Spleen (tissue), 11 donors: ENCODE results near the gene PCDHA7. TPM values are rescaled to one million over a fixed set of nuclear protein-coding genes. Genes with fewer than 3 reads are reported as not detected.
"Not testable (repeated sequence)": the region's sequence is repeated elsewhere in the genome, so short reads cannot be mapped to it uniquely, and the experiment has no call there.

ENCODE experiments used
- DNase-seq: peaks from one replicate; pipeline ENCODE4 v3.0.0-alpha.2; 2020
- H3K27ac ChIP-seq, 8 donors: fragments of 200-600 bp; sonication (generic) in 7 of 8; 1 replicate in 4 of 8; 2 replicates in 4 of 8; pipeline versions ENCODE4 v1.5.0 to v1.8.0; 2016 to 2021; ENCODE audit warnings: inconsistent platforms in 4 of 8, mild to moderate bottlenecking in 4 of 8, moderate library complexity in 1 of 8
- H3K27me3 ChIP-seq, 7 donors: fragments of 200-600 bp; sonication (generic) in 6 of 7; replicated peaks in 1 of 7; 1 replicate in 4 of 7; 2 replicates in 3 of 7; pipeline versions ENCODE4 v1.5.0 to v1.8.0; 2016 to 2021; ENCODE audit warnings: inconsistent platforms in 3 of 7, mild to moderate bottlenecking in 1 of 7
- H3K36me3 ChIP-seq, 6 donors: fragments of 200-600 bp; sonication (generic) in 5 of 6; 1 replicate in 4 of 6; 2 replicates in 2 of 6; pipeline versions ENCODE4 v1.5.0 to v1.8.0; 2016 to 2021; ENCODE audit warnings: inconsistent platforms in 2 of 6
- H3K4me1 ChIP-seq, 6 donors: fragments of 200-600 bp; sonication (generic) in 5 of 6; 1 replicate in 3 of 6; 2 replicates in 3 of 6; pipeline versions ENCODE4 v1.5.0 to v1.8.0; 2016 to 2021; ENCODE audit warnings: inconsistent platforms in 3 of 6
- H3K4me3 ChIP-seq, 8 donors: fragments of 200-600 bp; sonication (generic) in 7 of 8; 1 replicate in 4 of 8; 2 replicates in 4 of 8; pipeline versions ENCODE4 v1.5.0 to v1.8.0; 2016 to 2021; ENCODE audit warnings: inconsistent platforms in 4 of 8, mild to moderate bottlenecking in 4 of 8, moderate library complexity in 2 of 8
- H3K9me3 ChIP-seq, 8 donors: fragments of 200-600 bp; sonication (generic) in 7 of 8; 1 replicate in 4 of 8; 2 replicates in 4 of 8; pipeline versions ENCODE4 v1.5.0 to v1.8.0; 2016 to 2021; ENCODE audit warnings: inconsistent platforms in 4 of 8
- POLR2A ChIP-seq, 3 donors: fragments of 450-650 bp; IDR thresholded peaks; one replicate each; pipeline ENCODE4 v1.5.1; 2017; ENCODE audit warnings: antibody characterized with exemption in 3 of 3, mild to moderate bottlenecking in 1 of 3
- POLR2AphosphoS5 ChIP-seq, 3 donors: sonication (generic); formaldehyde crosslinking; IDR thresholded peaks; one replicate each; pipeline ENCODE4 v1.5.1; 2017; ENCODE audit warnings: antibody characterized with exemption in 3 of 3
- WGBS, 5 donors: extraction: QIAGEN DNeasy Blood & Tissue Kit in 3 of 5; methylation state at CpG; one replicate each; pipeline versions ENCODE4 v1.1.5 to v1.1.7; 2013 to 2018; 5-methylcytosine and 5-hydroxymethylcytosine counted together
- intact Hi-C: fragments of 100-400 bp; cut with DNase I; formaldehyde crosslinking; loops from one replicate; pipeline ENCODE4 v1.15.0; 2023; ENCODE audit warnings: low total_unique reads
- polyA plus RNA-seq, 3 donors: library from polyadenylated mRNA; stranded (reverse); fragments of 200-250 nt; gene quantifications; one replicate each; pipeline ENCODE4 v1.2.1, GENCODE V29; 2013
- total RNA-seq, 7 donors: library from RNA; depleted of rRNA in 3 of 7; stranded (reverse); fragments of >200 nt in 3 of 7; fragmentation: NEBNext Ultra II Directional in 4 of 7; extraction: Animal tissue kit (Norgen Biotek cat#: 25700) in 4 of 7; gene quantifications; one replicate each; pipeline versions ENCODE4 v1.1.0 to v1.2.1, GENCODE V29; 2016 to 2021
- TF ChIP-seq, protein P1 (sequence below), 11 experiments: fragments of 200-600 bp in 7 of 11; fragments of 450-650 bp in 4 of 11; sonication (generic) in 4 of 11; IDR thresholded peaks in 8 of 11; conservative IDR thresholded peaks in 3 of 11; 1 replicate in 7 of 11; 2 replicates in 4 of 11; pipeline versions ENCODE4 v1.4.0 to v1.8.0; 2016 to 2021; ENCODE audit warnings: antibody characterized with exemption in 11 of 11, inconsistent platforms in 4 of 11, mild to moderate bottlenecking in 1 of 11
- donor health status: healthy with polysubstance abuse.
- donor health status: DM: no; HTN: no; CAD: no; lungs with moderate emphysema.
- donor health status: DM: no; HTN: no; CAD: no.
- donor health status: Bipolar disorder and iron deficiency.
- donor health status: healthy.
- donor health status: DM: no; HTN: no; CAD: no.
- donor health status: DM: yes; HTN: yes; CAD: no.

The PCDHA7 gene
- total and polyA plus RNA-seq, 10 donors, result 0.03 to 0.72 (median 0.40) TPM; not detected in 2

DNA sequence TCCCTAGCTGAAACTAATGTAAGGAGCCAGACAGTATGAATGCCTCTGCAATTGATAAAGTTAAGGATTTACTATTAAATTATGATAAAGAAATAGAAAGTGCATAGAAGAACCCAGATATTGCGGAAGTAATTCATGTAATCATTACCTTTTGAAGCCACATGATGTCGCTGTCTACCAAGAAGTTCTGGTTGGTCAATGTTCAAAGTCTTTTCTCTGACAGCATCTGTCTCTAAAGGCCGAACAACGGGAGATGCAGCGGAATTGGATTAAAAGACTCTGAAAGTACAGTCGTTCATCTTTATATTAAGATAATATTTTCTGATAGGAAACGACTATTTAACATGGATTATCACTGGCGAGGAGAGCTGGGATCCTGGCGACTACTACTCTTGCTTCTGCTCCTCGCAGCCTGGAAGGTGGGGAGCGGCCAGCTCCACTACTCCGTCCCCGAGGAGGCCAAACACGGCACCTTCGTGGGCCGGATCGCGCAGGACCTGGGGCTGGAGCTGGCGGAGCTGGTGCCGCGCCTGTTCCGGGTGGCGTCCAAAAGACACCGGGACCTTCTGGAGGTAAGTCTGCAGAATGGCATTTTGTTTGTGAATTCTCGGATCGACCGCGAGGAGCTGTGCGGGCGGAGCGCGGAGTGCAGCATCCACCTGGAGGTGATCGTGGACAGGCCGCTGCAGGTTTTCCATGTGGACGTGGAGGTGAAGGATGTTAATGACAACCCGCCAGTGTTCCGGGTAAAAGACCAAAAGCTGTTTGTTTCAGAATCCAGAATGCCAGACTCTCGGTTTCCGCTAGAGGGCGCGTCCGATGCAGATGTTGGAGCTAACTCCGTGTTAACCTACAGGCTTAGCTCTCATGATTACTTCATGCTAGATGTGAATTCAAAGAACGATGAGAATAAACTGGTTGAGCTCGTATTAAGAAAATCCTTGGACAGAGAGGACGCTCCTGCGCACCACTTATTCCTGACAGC, 7.2 kb downstream of the PCDHA7 start, which contains the start of gene PCDHA8:
TSS of gene PCDHA8 (plus strand) at position 210 of the 985 bp plus-strand sequence. CDS start at position 345, 135 bp downstream.
- peaks cover 0 to 52% (median 33%) of the 10 kb centered on the region in 8 donors for H3K9me3 ChIP-seq
- no peaks in the 10 kb centered on the region for H3K4me1 ChIP-seq
- no peak for TF ChIP-seq POLR2AphosphoS5 (IDR thresholded peaks at IDR 0.05)
- TF ChIP-seq POLR2A (IDR thresholded peaks at IDR 0.05), result no peak
- TF ChIP-seq, protein P1, sequence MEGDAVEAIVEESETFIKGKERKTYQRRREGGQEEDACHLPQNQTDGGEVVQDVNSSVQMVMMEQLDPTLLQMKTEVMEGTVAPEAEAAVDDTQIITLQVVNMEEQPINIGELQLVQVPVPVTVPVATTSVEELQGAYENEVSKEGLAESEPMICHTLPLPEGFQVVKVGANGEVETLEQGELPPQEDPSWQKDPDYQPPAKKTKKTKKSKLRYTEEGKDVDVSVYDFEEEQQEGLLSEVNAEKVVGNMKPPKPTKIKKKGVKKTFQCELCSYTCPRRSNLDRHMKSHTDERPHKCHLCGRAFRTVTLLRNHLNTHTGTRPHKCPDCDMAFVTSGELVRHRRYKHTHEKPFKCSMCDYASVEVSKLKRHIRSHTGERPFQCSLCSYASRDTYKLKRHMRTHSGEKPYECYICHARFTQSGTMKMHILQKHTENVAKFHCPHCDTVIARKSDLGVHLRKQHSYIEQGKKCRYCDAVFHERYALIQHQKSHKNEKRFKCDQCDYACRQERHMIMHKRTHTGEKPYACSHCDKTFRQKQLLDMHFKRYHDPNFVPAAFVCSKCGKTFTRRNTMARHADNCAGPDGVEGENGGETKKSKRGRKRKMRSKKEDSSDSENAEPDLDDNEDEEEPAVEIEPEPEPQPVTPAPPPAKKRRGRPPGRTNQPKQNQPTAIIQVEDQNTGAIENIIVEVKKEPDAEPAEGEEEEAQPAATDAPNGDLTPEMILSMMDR (IDR thresholded peaks at IDR 0.05 in 8 of 11, conservative IDR thresholded peaks at IDR 0.05 in 3 of 11), result no peak
- 17 to 42% (median 30%) methylated on average over 33 to 47 of the region's 47 CpGs for WGBS, 5 donors
- intact Hi-C loops, result no loop called here
- no peaks in the 10 kb centered on the region for H3K36me3 ChIP-seq
- H3K4me3 ChIP-seq, result no peak within 1 kb of the TSS
- peaks cover 0 to 85% (median 4%) of the 10 kb centered on the region in 7 donors for H3K27me3 ChIP-seq
- DNase-seq, result no peak
- H3K27ac ChIP-seq, result no peak within 1 kb of the TSS

DNA sequence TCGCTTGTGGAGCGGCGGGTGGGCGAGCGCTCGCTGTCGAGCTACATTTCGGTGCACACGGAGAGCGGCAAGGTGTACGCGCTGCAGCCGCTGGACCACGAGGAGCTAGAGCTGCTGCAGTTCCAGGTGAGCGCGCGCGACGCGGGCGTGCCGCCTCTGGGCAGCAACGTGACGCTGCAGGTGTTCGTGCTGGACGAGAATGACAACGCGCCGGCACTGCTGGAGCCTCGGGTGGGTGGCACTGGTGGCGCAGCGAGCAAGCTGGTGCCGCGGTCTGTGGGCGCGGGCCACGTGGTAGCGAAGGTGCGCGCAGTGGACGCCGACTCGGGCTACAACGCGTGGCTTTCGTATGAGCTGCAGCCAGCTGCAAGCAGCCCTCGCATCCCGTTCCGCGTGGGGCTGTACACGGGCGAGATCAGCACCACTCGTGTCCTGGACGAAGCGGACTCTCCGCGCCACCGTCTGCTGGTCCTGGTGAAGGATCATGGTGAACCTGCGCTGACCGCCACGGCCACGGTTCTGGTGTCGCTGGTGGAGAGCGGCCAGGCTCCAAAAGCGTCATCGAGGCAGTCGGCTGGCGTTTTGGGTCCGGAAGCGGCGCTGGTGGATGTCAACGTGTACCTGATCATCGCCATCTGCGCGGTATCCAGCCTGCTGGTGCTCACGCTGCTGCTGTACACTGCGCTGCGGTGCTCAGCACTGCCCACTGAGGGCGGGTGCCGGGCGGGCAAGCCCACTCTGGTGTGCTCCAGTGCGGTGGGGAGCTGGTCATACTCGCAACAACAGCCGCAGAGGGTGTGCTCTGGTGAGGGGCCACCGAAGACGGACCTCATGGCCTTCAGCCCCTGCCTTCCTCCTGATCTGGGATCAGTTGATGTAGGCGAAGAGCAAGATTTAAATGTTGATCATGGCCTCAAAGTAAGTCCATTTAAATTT, 9.0 kb downstream of the PCDHA7 start:
- no peak overlapping the region for H3K27ac ChIP-seq
- 48 to 65% (median 53%) methylated on average over 53 to 87 of the region's 87 CpGs; no CpG with 5 or more reads in 1 of the 5 donors for WGBS, 5 donors
- TF ChIP-seq POLR2AphosphoS5 (IDR thresholded peaks at IDR 0.05), result no peak
- intact Hi-C loops, result no loop called here
- no peak overlapping the region for H3K4me3 ChIP-seq
- no peaks in the 10 kb centered on the region for H3K36me3 ChIP-seq
- H3K4me1 ChIP-seq, result no peaks in the 10 kb centered on the region
- DNase-seq, result peak; percentile 69
- peaks cover 0 to 53% (median 33%) of the 10 kb centered on the region in 8 donors for H3K9me3 ChIP-seq
- H3K27me3 ChIP-seq, result peaks cover 0 to 87% (median 5%) of the 10 kb centered on the region in 7 donors

DNA sequence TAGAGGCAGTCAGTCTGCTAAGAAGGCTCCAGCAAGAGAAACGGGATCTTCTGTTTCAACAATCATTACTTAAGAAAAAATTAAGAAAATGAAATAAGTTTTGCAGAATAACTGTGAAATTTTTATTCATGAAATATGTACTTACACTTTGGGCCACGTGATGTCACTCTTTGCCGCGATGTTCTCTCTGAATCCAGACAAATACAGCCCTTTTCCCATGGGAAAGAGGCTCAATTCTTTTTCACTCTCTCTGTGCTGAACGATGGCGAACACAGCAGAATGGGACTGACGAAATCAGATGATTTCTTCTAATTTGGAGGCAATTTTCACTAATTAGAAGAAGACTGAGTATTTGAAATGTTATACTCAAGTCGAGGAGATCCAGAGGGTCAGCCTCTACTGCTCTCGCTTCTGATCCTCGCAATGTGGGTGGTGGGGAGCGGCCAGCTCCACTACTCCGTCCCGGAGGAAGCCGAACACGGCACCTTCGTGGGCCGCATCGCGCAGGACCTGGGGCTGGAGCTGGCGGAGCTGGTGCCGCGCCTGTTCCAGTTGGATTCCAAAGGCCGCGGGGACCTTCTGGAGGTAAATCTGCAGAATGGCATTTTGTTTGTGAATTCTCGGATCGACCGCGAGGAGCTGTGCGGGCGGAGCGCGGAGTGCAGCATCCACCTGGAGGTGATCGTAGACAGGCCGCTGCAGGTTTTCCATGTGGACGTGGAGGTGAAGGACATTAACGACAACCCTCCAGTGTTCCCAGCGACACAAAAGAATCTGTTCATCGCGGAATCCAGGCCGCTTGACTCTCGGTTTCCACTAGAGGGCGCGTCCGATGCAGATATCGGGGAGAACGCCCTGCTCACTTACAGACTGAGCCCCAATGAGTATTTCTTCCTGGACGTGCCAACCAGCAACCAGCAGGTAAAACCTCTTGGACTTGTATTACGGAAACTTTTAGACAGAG, 14.4 kb downstream of the PCDHA7 start, which contains the start of gene PCDHA9:
TSS of gene PCDHA9 (plus strand) at position 244 of the 964 bp plus-strand sequence. CDS start at position 358, 114 bp downstream.
- H3K36me3 ChIP-seq, H3K4me1 ChIP-seq, H3K27ac ChIP-seq, intact Hi-C loops, DNase-seq: not testable (repeated sequence)
- H3K4me3 ChIP-seq, result peak within 1 kb of the TSS in 1 of 8 donors; percentile 9
- H3K27me3 ChIP-seq, result peaks cover 0 to 79% (median 9%) of the 10 kb centered on the region in 7 donors
- 21 to 30% (median 28%) methylated on average over 15 to 46 of the region's 48 CpGs; no CpG with 5 or more reads in 1 of the 5 donors for WGBS, 5 donors
- H3K9me3 ChIP-seq, result peaks cover 0 to 57% (median 19%) of the 10 kb centered on the region in 8 donors

DNA sequence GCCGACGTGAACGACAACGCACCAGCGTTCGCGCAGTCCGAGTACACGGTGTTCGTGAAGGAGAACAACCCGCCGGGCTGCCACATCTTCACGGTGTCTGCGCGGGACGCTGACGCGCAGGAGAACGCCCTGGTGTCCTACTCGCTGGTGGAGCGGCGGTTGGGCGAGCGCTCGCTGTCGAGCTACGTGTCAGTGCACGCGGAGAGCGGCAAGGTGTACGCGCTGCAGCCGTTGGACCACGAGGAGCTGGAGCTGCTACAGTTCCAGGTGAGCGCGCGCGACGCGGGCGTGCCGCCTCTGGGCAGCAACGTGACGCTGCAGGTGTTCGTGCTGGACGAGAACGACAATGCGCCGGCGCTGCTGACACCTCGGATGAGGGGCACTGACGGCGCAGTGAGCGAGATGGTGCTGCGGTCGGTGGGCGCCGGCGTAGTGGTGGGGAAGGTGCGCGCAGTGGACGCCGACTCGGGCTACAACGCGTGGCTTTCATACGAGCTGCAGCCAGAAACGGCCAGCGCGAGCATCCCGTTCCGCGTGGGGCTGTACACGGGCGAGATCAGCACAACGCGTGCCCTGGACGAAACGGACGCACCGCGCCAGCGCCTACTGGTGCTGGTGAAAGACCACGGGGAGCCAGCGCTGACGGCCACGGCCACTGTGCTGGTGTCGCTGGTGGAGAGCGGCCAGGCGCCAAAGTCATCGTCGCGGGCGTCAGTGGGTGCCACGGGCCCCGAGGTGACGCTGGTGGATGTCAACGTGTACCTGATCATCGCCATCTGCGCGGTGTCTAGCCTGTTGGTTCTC, 16.0 kb downstream of the PCDHA7 start:
- H3K4me1 ChIP-seq, H3K27ac ChIP-seq, DNase-seq, H3K36me3 ChIP-seq, H3K4me3 ChIP-seq, intact Hi-C loops: not testable (repeated sequence)
- 44 to 61% (median 54%) methylated on average over 53 to 101 of the region's 101 CpGs; no CpG with 5 or more reads in 1 of the 5 donors for WGBS, 5 donors
- H3K27me3 ChIP-seq, result peaks cover 0 to 76% (median 10%) of the 10 kb centered on the region in 7 donors
- peaks cover 0 to 52% (median 20%) of the 10 kb centered on the region in 8 donors for H3K9me3 ChIP-seq
